CD4-positive, CD25-positive, alpha-beta regulatory T cell (primary cell): ENCODE data around the gene NUP214. TPM values are rescaled to one million over a fixed set of nuclear protein-coding genes. Genes with fewer than 3 reads are reported as not detected.
A peak's percentile ranks its signal among the peaks of the same experiment; 100 is the strongest.

Experiments
- ATAC-seq, 2 donors: fragments of 150-1000 bp; cut with Tn5 transposase; one replicate each; pipeline ENCODE4 v1.10.0; 2021; ENCODE audit warnings: low read depth in 2 of 2, moderate number of reproducible peaks in 2 of 2, moderate library complexity in 1 of 2
- DNase-seq, 3 donors: peaks; one replicate each; pipeline versions ENCODE4 v3.0.0 to v3.0.0-alpha.2; 2012 to 2022; ENCODE audit warnings: mixed read lengths in 1 of 3
- H3K27ac ChIP-seq: one replicate; pipeline ENCODE4 v1.7.0; 2013; ENCODE audit warnings: mild to moderate bottlenecking, low read length; ENCODE audit not compliant: insufficient read depth, poor library complexity, severe bottlenecking
- H3K27me3 ChIP-seq: one replicate; pipeline ENCODE4 v1.7.0; 2013; ENCODE audit warnings: low read length; ENCODE audit not compliant: control insufficient read depth, insufficient read depth
- H3K36me3 ChIP-seq: one replicate; pipeline ENCODE4 v1.7.0; 2013; ENCODE audit warnings: mild to moderate bottlenecking, low read length, moderate library complexity; ENCODE audit not compliant: control insufficient read depth, insufficient read depth
- H3K4me1 ChIP-seq: 2 replicates; pipeline ENCODE4 v1.7.0; 2013; ENCODE audit warnings: mild to moderate bottlenecking, low read length; ENCODE audit not compliant: insufficient read depth, control insufficient read depth, poor library complexity, severe bottlenecking
- H3K4me3 ChIP-seq: one replicate; pipeline ENCODE4 v1.7.0; 2013; ENCODE audit warnings: low read depth, mild to moderate bottlenecking, low read length, moderate library complexity
- H3K9me3 ChIP-seq, 2 experiments: 1 replicate in 1 of 2; 2 replicates in 1 of 2; pipeline ENCODE4 v1.7.0; 2013; ENCODE audit warnings: low read length in 2 of 2, mild to moderate bottlenecking in 1 of 2, moderate library complexity in 1 of 2; ENCODE audit not compliant: control insufficient read depth in 2 of 2
- H3K27ac Mint-ChIP-seq, 3 donors: one replicate each; pipeline ENCODE4 v1.8.0; 2020 to 2022; ENCODE audit warnings: mild to moderate bottlenecking in 3 of 3, mixed read lengths in 3 of 3, moderate library complexity in 2 of 3
- H3K27me3 Mint-ChIP-seq: one replicate; pipeline ENCODE4 v1.8.0; 2022; ENCODE audit warnings: mild to moderate bottlenecking, mixed read lengths
- H3K36me3 Mint-ChIP-seq: one replicate; pipeline ENCODE4 v1.8.0; 2020; ENCODE audit warnings: mixed read lengths
- H3K4me1 Mint-ChIP-seq, 4 donors: one replicate each; pipeline ENCODE4 v1.8.0; 2020 to 2022; ENCODE audit warnings: mixed read lengths in 4 of 4, mild to moderate bottlenecking in 1 of 4
- H3K4me3 Mint-ChIP-seq, 4 donors: one replicate each; pipeline ENCODE4 v1.8.0; 2020 to 2022; ENCODE audit warnings: mild to moderate bottlenecking in 4 of 4, mixed read lengths in 4 of 4, moderate library complexity in 3 of 4
- H3K9me3 Mint-ChIP-seq, 7 donors: one replicate each; pipeline ENCODE4 v1.8.0; 2020 to 2022; ENCODE audit warnings: mixed read lengths in 7 of 7, mild to moderate bottlenecking in 3 of 7, moderate library complexity in 2 of 7
- polyA plus RNA-seq, 4 donors: library from polyadenylated mRNA; unstranded; fragments of 300-500 nt; fragmentation: Illumina TruSeq; gene quantifications; one replicate each; pipeline ENCODE4 v1.2.3, GENCODE V29; 2021
- total RNA-seq: library from RNA; stranded (reverse); gene quantifications from one replicate; pipeline ENCODE4 v1.2.3, GENCODE V29; 2022

The NUP214 gene
- total and polyA plus RNA-seq, 5 donors from 2014 or later, result 9.8 to 124 (median 14.8) TPM

GRCh38 chr9:131169563-131170240 lies 44.3 kb downstream of the NUP214 start:
- Histone ChIP-seq H3K27ac (no peak overlapping the region), H3K4me3 (no peak overlapping the region), H3K27me3 (no peaks in the 10 kb centered on the region), H3K36me3 (peaks cover 44% of the 10 kb centered on the region), H3K4me1 (no peaks in the 10 kb centered on the region), H3K9me3 (no peaks in the 10 kb centered on the region)
- Mint-ChIP-seq H3K36me3 (peaks cover 57% of the 10 kb centered on the region), H3K27me3 (no peaks in the 10 kb centered on the region), H3K4me1 (peaks cover 6 to 15% (median 10%) of the 10 kb centered on the region in 4 donors), H3K9me3 (no peaks in the 10 kb centered on the region), H3K4me3 (no peak overlapping the region), H3K27ac (peak overlapping the region in 1 of 3 donors; percentile 6)
- DNase-seq (no peak), ATAC-seq (no peak)

- ATAC-seq (no peak), DNase-seq (no peak)
- H3K9me3 ChIP-seq, result no peaks in the 10 kb centered on the region
- peaks cover 5% of the 10 kb centered on the region for H3K4me1 ChIP-seq
- Mint-ChIP-seq H3K27ac (peak overlapping the region in 1 of 3 donors; percentile 44), H3K9me3 (no peaks in the 10 kb centered on the region), H3K36me3 (peaks cover 50% of the 10 kb centered on the region), H3K4me3 (no peak overlapping the region), H3K4me1 (peaks cover 8 to 15% (median 10%) of the 10 kb centered on the region in 4 donors), H3K27me3 (no peaks in the 10 kb centered on the region)
- no peak overlapping the region for H3K27ac ChIP-seq
- peaks cover 63% of the 10 kb centered on the region for H3K36me3 ChIP-seq
- no peaks in the 10 kb centered on the region for H3K27me3 ChIP-seq
- no peak overlapping the region for H3K4me3 ChIP-seq
Measured at GRCh38 chr9:131173995-131174394, 48.6 kb downstream of the NUP214 start.

DNA sequence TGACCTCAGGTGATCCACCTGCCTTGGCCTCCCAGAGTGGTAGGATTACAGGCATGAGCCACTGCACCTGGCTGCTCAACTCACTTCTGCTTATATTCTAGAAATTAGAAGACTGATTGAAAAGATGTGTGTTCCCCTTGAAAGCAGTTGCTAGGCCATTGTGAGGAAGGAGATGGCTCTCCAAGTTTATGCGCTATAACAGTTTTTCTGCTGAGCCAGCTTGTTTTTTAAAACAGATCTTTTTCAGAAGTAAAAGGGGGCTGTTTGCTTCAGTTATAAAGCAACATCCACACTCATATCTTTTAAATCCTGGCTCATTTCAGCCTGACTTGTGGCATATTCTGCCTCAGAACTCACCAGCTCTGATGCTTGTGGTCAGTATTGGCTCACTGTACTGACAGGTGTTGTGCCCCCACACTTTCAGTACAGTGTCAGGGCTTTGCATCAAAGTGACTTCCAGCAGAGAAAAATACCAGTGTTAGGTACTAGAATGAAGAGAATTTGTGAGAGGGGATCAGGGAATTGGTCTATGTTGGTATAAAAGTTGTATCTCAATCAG lies 49.4 kb downstream of the NUP214 start:
- H3K4me3 ChIP-seq, result no peak overlapping the region
- Mint-ChIP-seq H3K4me1 (peaks cover 8 to 15% (median 12%) of the 10 kb centered on the region in 4 donors), H3K27ac (no peak overlapping the region), H3K27me3 (no peaks in the 10 kb centered on the region), H3K4me3 (no peak overlapping the region), H3K36me3 (peaks cover 54% of the 10 kb centered on the region), H3K9me3 (no peaks in the 10 kb centered on the region)
- H3K27me3 ChIP-seq, result no peaks in the 10 kb centered on the region
- H3K4me1 ChIP-seq, result peaks cover 5% of the 10 kb centered on the region
- H3K9me3 ChIP-seq, result no peaks in the 10 kb centered on the region
- H3K27ac ChIP-seq, result no peak overlapping the region
- peak in 1 of 3 donors; percentile 2 for DNase-seq
- H3K36me3 ChIP-seq, result peaks cover 66% of the 10 kb centered on the region
- ATAC-seq, result no peak

DNA sequence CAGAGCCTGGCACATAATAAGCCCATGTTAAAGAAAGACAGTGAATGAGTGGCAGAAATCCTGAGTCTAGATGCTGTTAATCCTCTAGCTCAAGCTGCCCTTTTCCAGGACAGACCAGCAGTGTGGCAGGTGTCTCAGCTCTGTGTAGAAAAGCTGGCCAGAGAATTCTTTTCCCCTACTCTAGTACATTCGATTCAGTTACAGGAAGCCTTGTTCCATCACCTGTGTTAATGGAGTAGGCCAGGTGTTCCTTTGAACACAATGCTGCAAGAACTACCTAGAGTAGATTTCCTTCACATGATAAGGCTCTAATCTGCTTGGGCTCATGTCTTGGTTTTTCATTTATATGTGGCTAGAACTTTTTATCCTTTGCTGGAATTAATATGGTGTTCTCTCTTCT lies 52.5 kb downstream of the NUP214 start:
- no peaks in the 10 kb centered on the region for H3K9me3 ChIP-seq
- Mint-ChIP-seq H3K27me3 (no peaks in the 10 kb centered on the region), H3K27ac (peak overlapping the region in 1 of 3 donors; percentile 42), H3K36me3 (peaks cover 54% of the 10 kb centered on the region), H3K4me3 (no peak overlapping the region), H3K9me3 (no peaks in the 10 kb centered on the region), H3K4me1 (peaks cover 17 to 29% (median 22%) of the 10 kb centered on the region in 4 donors)
- H3K27me3 ChIP-seq, result no peaks in the 10 kb centered on the region
- no peak overlapping the region for H3K27ac ChIP-seq
- peaks cover 78% of the 10 kb centered on the region for H3K36me3 ChIP-seq
- H3K4me3 ChIP-seq, result no peak overlapping the region
- ATAC-seq (no peak), DNase-seq (no peak)
- H3K4me1 ChIP-seq, result peaks cover 5% of the 10 kb centered on the region

GRCh38 chr9:131178382-131178781 lies 53.0 kb downstream of the NUP214 start:
- Mint-ChIP-seq H3K4me3 (no peak overlapping the region), H3K4me1 (peaks cover 17 to 29% (median 22%) of the 10 kb centered on the region in 4 donors), H3K9me3 (no peaks in the 10 kb centered on the region), H3K27ac (peak overlapping the region in 1 of 3 donors; percentile 42), H3K27me3 (no peaks in the 10 kb centered on the region), H3K36me3 (peaks cover 54% of the 10 kb centered on the region)
- DNase-seq (peak; percentile 57 to 82 (median 75)), ATAC-seq (peak; percentile 98)
- Histone ChIP-seq H3K9me3 (no peaks in the 10 kb centered on the region), H3K27ac (no peak overlapping the region), H3K36me3 (peaks cover 77% of the 10 kb centered on the region), H3K27me3 (no peaks in the 10 kb centered on the region), H3K4me3 (no peak overlapping the region), H3K4me1 (peaks cover 5% of the 10 kb centered on the region)

GRCh38 chr9:131178926-131179325 lies 53.5 kb downstream of the NUP214 start:
- Mint-ChIP-seq H3K36me3 (peaks cover 49% of the 10 kb centered on the region), H3K9me3 (no peaks in the 10 kb centered on the region), H3K4me1 (peaks cover 17 to 29% (median 22%) of the 10 kb centered on the region in 4 donors), H3K4me3 (no peak overlapping the region), H3K27ac (peak overlapping the region in 2 of 3 donors; percentile 32 to 42), H3K27me3 (no peaks in the 10 kb centered on the region)
- DNase-seq (no peak), ATAC-seq (no peak)
- H3K4me3 ChIP-seq, result no peak overlapping the region
- peaks cover 5% of the 10 kb centered on the region for H3K4me1 ChIP-seq
- H3K27ac ChIP-seq, result no peak overlapping the region
- H3K9me3 ChIP-seq, result no peaks in the 10 kb centered on the region
- no peaks in the 10 kb centered on the region for H3K27me3 ChIP-seq
- peaks cover 73% of the 10 kb centered on the region for H3K36me3 ChIP-seq

GRCh38 chr9:131179561-131180219 lies 54.3 kb downstream of the NUP214 start:
- H3K27me3 ChIP-seq, result no peaks in the 10 kb centered on the region
- ATAC-seq, result no peak
- no peaks in the 10 kb centered on the region for H3K9me3 ChIP-seq
- H3K27me3 Mint-ChIP-seq, result no peaks in the 10 kb centered on the region
- peaks cover 17 to 29% (median 22%) of the 10 kb centered on the region in 4 donors for H3K4me1 Mint-ChIP-seq
- H3K36me3 Mint-ChIP-seq, result peaks cover 44% of the 10 kb centered on the region
- peaks cover 5% of the 10 kb centered on the region for H3K4me1 ChIP-seq
- DNase-seq, result no peak
- peak overlapping the region in 1 of 3 donors; percentile 42 for H3K27ac Mint-ChIP-seq
- H3K9me3 Mint-ChIP-seq, result no peaks in the 10 kb centered on the region
- H3K4me3 ChIP-seq, result no peak overlapping the region
- H3K27ac ChIP-seq, result no peak overlapping the region
- H3K36me3 ChIP-seq, result peaks cover 66% of the 10 kb centered on the region
- no peak overlapping the region for H3K4me3 Mint-ChIP-seq
